ENCODE results near the gene ETS1. TPM values are rescaled to one million over a fixed set of nuclear protein-coding genes. Genes with fewer than 3 reads are reported as not detected.

The ETS1 gene
- total and polyA plus RNA-seq, 11 donors: 18.4 to 101 (median 45.3) TPM

GRCh38 chr11:128595221-128595620 lies 7.9 kb upstream of the ETS1 start:
- H3K4me3 ChIP-seq: no peak overlapping the region
- H3K36me3 ChIP-seq: no peaks in the 10 kb centered on the region
- DNase-seq: no peak
- peaks cover 0 to 8% (median 0%) of the 10 kb centered on the region in 12 donors for H3K4me1 ChIP-seq
- intact Hi-C loops (cut with DNase I): no loop called here
- no peaks in the 10 kb centered on the region for H3K9me3 ChIP-seq
- no peaks in the 10 kb centered on the region for H3K27me3 ChIP-seq
- peak in 2 of 4 donors; percentile 39 to 50 for ATAC-seq
- peak overlapping the region in 1 of 12 donors; percentile 31 for H3K27ac ChIP-seq
- TF ChIP-seq POLR2A (IDR thresholded peaks at IDR 0.05) (no peak), CTCF (IDR thresholded peaks at IDR 0.05) (no peak)
- 54 to 67% (median 60%) methylated on average over 3 of the region's 3 CpGs for WGBS, 4 donors

- no peak overlapping the region for H3K27ac ChIP-seq
- WGBS, 4 donors: 47 to 67% (median 63%) methylated on average over 1 of the region's 1 CpG
- intact Hi-C loops (cut with DNase I): no loop called here
- DNase-seq: no peak
- no peaks in the 10 kb centered on the region for H3K9me3 ChIP-seq
- H3K4me3 ChIP-seq: no peak overlapping the region
- no peak for TF ChIP-seq CTCF (IDR thresholded peaks at IDR 0.05)
- TF ChIP-seq POLR2A (IDR thresholded peaks at IDR 0.05): no peak
- H3K27me3 ChIP-seq: no peaks in the 10 kb centered on the region
- H3K36me3 ChIP-seq: no peaks in the 10 kb centered on the region
- no peak for ATAC-seq
- H3K4me1 ChIP-seq: peaks cover 0 to 8% (median 0%) of the 10 kb centered on the region in 12 donors
Measured at GRCh38 chr11:128594226-128594625, 6.9 kb upstream of the ETS1 start.

GRCh38 chr11:128593281-128593680 lies 5.9 kb upstream of the ETS1 start:
- no peaks in the 10 kb centered on the region for H3K36me3 ChIP-seq
- WGBS, 4 donors: 77 to 83% (median 81%) methylated on average over 4 of the region's 4 CpGs
- intact Hi-C loops (cut with DNase I): no loop called here
- peaks cover 0 to 8% (median 0%) of the 10 kb centered on the region in 12 donors for H3K4me1 ChIP-seq
- ATAC-seq: no peak
- H3K27ac ChIP-seq: no peak overlapping the region
- H3K27me3 ChIP-seq: peaks cover 0 to 3% (median 0%) of the 10 kb centered on the region in 9 donors
- no peak overlapping the region for H3K4me3 ChIP-seq
- H3K9me3 ChIP-seq: no peaks in the 10 kb centered on the region
- no peak for DNase-seq
- no peak for TF ChIP-seq POLR2A (IDR thresholded peaks at IDR 0.05)
- TF ChIP-seq CTCF (IDR thresholded peaks at IDR 0.05): no peak

GRCh38 chr11:128592454-128592853 lies 5.1 kb upstream of the ETS1 start:
- ATAC-seq: peak; percentile 47 to 93 (median 72)
- WGBS, 4 donors: 42 to 47% (median 46%) methylated on average over 7 of the region's 7 CpGs
- intact Hi-C loops (cut with DNase I): no loop called here

More at GRCh38 chr11:128592454-128592853, 5.1 kb upstream of the ETS1 start:
- no peak for TF ChIP-seq POLR2A (IDR thresholded peaks at IDR 0.05)
- no peak for TF ChIP-seq CTCF (IDR thresholded peaks at IDR 0.05)
- Histone ChIP-seq H3K4me3 (no peak overlapping the region), H3K36me3 (no peaks in the 10 kb centered on the region), H3K27me3 (peaks cover 0 to 3% (median 0%) of the 10 kb centered on the region in 9 donors), H3K9me3 (no peaks in the 10 kb centered on the region), H3K4me1 (peaks cover 0 to 11% (median 0%) of the 10 kb centered on the region in 12 donors), H3K27ac (no peak overlapping the region)
- DNase-seq: no peak

Measured in heart left ventricle (tissue), 16 donors.